A549 treated with GW870086 at 1 μM for 4 hours (cell line): ENCODE results near the gene SMARCA4. TPM values are rescaled to one million over a fixed set of nuclear protein-coding genes. Genes with fewer than 3 reads are reported as not detected.

Experiments
- total RNA-seq: library from RNA; stranded (reverse); fragments of 200-300 nt; extraction: Qiagen RNA extraction; gene quantifications from 5 replicates; pipeline ENCODE4 v1.2.3, GENCODE V29; 2022; ENCODE audit warnings: low read depth

Gene SMARCA4
- 7.1 to 11.0 TPM (median 8.5 TPM) in 5 replicates for total RNA-seq

DNA sequence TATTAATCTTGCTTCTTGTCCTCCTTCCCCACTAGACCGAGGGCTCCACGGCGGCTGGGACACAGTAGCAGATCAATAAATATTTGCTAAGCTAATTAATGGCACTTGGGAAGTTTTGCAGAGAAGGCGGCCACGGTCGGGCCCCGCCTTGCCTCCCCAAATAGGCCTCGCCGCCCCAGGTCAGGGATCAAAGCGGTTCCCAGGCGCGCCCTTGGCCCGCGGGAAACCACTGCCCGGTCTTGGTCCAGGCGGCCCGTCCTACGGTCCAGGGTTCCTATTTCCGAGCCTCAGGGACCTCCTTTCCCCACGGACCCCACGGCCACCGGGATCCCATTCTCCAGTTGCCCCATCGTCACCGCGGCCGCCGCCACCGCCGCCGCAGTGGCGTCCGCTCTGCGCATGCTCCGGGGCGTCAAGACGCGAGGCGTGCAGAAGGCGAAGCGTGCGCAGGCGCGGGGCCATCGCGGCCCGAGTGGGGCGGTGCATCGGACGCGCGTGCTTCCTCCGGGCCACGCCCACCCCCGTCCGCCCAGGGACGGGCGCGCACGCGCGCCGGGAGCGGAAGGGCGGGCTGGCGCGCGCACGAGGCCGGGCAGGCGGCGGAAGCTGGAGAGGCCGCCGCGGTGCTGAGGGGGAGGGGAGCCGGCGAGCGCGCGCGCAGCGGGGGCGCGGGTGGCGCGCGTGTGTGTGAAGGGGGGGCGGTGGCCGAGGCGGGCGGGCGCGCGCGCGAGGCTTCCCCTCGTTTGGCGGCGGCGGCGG lies at the start of gene SMARCA4:
TSS of gene SMARCA4 (plus strand) at position 717 of the 759 bp plus-strand sequence. CDS start 23,122 bp downstream, outside the sequence.

DNA sequence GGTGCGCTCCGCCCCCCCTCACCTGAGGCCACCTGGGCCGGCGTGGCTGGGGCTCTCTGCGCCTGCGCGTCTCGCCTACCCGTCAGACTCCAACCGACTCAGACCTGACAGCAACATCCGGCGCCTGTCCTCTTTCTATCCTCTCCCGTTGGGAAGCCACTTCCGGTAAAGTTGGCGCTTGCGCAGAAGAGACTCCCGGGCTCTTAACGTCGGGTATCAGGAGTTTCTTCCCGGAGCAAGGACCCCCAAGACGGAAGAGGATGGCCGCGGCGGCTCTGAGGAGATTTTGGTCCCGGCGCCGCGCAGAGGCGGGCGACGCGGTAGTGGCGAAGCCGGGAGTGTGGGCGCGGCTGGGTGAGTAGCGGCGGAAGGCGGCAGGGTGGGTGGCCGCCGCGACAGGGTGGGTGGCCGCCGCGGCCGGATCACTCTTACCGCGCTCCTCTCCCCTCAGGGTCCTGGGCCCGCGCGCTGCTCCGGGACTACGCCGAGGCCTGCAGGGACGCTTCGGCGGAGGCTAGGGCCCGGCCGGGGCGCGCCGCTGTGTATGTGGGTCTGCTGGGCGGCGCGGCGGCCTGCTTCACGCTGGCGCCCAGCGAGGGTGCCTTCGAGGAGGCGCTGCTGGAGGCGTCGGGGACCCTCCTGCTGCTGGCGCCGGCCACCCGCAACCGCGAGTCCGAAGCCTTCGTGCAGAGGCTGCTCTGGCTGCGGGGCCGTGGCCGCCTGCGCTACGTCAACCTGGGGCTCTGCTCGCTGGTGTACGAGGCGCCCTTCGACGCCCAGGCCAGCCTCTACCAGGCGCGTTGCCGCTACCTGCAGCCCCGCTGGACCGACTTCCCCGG lies 32.0 kb upstream of the SMARCA4 start, which contains the start of the genes TIMM29 and YIPF2:
TSS of gene TIMM29 (plus strand) at position 249 of the 839 bp plus-strand sequence. CDS start at position 261, 12 bp downstream.
TSS of gene YIPF2 (minus strand) at position 77 of the 839 bp plus-strand sequence. CDS start 229 bp downstream, outside the sequence.

DNA sequence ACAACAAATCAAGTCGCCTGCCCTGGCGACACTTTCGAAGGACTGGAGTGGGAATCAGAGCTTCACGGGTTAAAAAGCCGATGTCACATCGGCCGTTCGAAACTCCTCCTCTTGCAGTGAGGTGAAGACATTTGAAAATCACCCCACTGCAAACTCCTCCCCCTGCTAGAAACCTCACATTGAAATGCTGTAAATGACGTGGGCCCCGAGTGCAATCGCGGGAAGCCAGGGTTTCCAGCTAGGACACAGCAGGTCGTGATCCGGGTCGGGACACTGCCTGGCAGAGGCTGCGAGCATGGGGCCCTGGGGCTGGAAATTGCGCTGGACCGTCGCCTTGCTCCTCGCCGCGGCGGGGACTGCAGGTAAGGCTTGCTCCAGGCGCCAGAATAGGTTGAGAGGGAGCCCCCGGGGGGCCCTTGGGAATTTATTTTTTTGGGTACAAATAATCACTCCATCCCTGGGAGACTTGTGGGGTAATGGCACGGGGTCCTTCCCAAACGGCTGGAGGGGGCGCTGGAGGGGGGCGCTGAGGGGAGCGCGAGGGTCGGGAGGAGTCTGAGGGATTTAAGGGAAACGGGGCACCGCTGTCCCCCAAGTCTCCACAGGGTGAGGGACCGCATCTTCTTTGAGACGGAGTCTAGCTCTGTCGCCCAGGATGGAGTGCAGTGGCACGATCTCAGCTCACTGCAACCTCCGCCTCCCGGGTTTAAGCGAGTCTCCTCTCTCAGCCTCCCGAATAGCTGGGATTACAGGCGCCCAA lies 128.6 kb downstream of the SMARCA4 start, which contains the start of gene LDLR:
TSS of gene LDLR (plus strand) at position 210 of the 760 bp plus-strand sequence. CDS start at position 296, 86 bp downstream.

Other genes starting within 250 kb of the SMARCA4 start
- gene DNM2, start 243.0 kb upstream of the SMARCA4 start, total RNA-seq: 48.3 to 58.4 TPM (median 54.1 TPM) in 5 replicates
- 23.4 to 30.0 TPM (median 29.4 TPM) in 5 replicates for gene TMED1, start 124.8 kb upstream of the SMARCA4 start, total RNA-seq
- 0.21 to 0.23 TPM in 2 of 5 replicates, not detected in the others for gene C19orf38, start 112.6 kb upstream of the SMARCA4 start, total RNA-seq
- gene CARM1, start 89.5 kb upstream of the SMARCA4 start, total RNA-seq: 36.4 to 50.1 TPM (median 47.1 TPM) in 5 replicates
- gene YIPF2, start 32.4 kb upstream of the SMARCA4 start, total RNA-seq: 16.3 to 22.0 TPM (median 19.2 TPM) in 5 replicates
- gene TIMM29, start 32.2 kb upstream of the SMARCA4 start, total RNA-seq: 12.7 to 19.1 TPM (median 18.4 TPM) in 5 replicates
- gene LDLR, start 128.4 kb downstream of the SMARCA4 start, total RNA-seq: 23.2 to 36.1 TPM (median 34.3 TPM) in 5 replicates
- gene SPC24, start 194.8 kb downstream of the SMARCA4 start, total RNA-seq: 15.6 to 22.5 TPM (median 21.0 TPM) in 5 replicates
- 38.1 to 62.3 TPM (median 57.4 TPM) in 5 replicates for gene KANK2, start 236.5 kb downstream of the SMARCA4 start, total RNA-seq